CD14-positive monocyte (primary cell): ENCODE data around the gene CDCP2. TPM values are rescaled to one million over a fixed set of nuclear protein-coding genes. Genes with fewer than 3 reads are reported as not detected.

Source experiments
- DNase-seq, 3 donors: peaks; one replicate each; pipeline ENCODE4 v3.0.0-alpha.2; 2011 to 2022
- H2AFZ ChIP-seq: 2 replicates; pipeline ENCODE4 v1.6.0; 2012; ENCODE audit warnings: mild to moderate bottlenecking, low read depth, low read length, inconsistent platforms; ENCODE audit not compliant: insufficient read depth, poor library complexity, severe bottlenecking
- H3K27ac ChIP-seq, 2 donors: 1 replicate in 1 of 2; 2 replicates in 1 of 2; pipeline ENCODE4 v1.5.1; 2012 to 2013; ENCODE audit warnings: low read length in 2 of 2, control low read depth in 1 of 2, inconsistent platforms in 1 of 2, low read depth in 1 of 2, mild to moderate bottlenecking in 1 of 2
- H3K27me3 ChIP-seq, 2 donors: one replicate each; pipeline versions ENCODE4 v1.6.0 to v1.6.1; 2011 to 2013; ENCODE audit warnings: low read length in 2 of 2; ENCODE audit not compliant: control insufficient read depth in 2 of 2, insufficient read depth in 2 of 2
- H3K36me3 ChIP-seq, 2 donors: replicated peaks in 1 of 2; 1 replicate in 1 of 2; 2 replicates in 1 of 2; pipeline versions ENCODE4 v1.5.1 to v1.6.1; 2012 to 2013; ENCODE audit warnings: low read length in 2 of 2, control low read depth in 1 of 2, inconsistent platforms in 1 of 2, mild to moderate bottlenecking in 1 of 2; ENCODE audit not compliant: insufficient read depth in 2 of 2, control insufficient read depth in 1 of 2
- H3K4me1 ChIP-seq, 2 donors: 1 replicate in 1 of 2; 2 replicates in 1 of 2; pipeline versions ENCODE4 v1.5.1 to v1.6.1; 2012 to 2013; ENCODE audit warnings: low read length in 2 of 2, control low read depth in 1 of 2, inconsistent platforms in 1 of 2, mild to moderate bottlenecking in 1 of 2, moderate library complexity in 1 of 2; ENCODE audit not compliant: insufficient read depth in 2 of 2, control insufficient read depth in 1 of 2
- H3K4me2 ChIP-seq: replicated peaks from 2 replicates; pipeline ENCODE3; 2012; ENCODE audit warnings: low read length, moderate library complexity, mild to moderate bottlenecking; ENCODE audit not compliant: poor library complexity, severe bottlenecking; ENCODE audit errors: extremely low read depth
- H3K4me3 ChIP-seq, 3 experiments: fragments of 200-600 bp in 1 of 3; sonication (generic) in 1 of 3; replicated peaks in 1 of 3; 1 replicate in 2 of 3; 2 replicates in 1 of 3; pipeline ENCODE4 v1.5.1; 2011 to 2013; ENCODE audit warnings: low read length in 3 of 3, mild to moderate bottlenecking in 3 of 3, control low read depth in 2 of 3, low read depth in 2 of 3, inconsistent platforms in 1 of 3, moderate library complexity in 1 of 3
- H3K79me2 ChIP-seq: 2 replicates; pipeline ENCODE4 v1.6.0; 2012; ENCODE audit warnings: mild to moderate bottlenecking, control low read depth, inconsistent platforms, low read length, moderate library complexity; ENCODE audit not compliant: insufficient read depth
- H3K9ac ChIP-seq: 2 replicates; pipeline ENCODE4 v1.6.0; 2017; ENCODE audit warnings: low read length, mild to moderate bottlenecking; ENCODE audit not compliant: insufficient read depth, poor library complexity, severe bottlenecking
- H3K9me3 ChIP-seq, 2 donors: replicated peaks in 1 of 2; 1 replicate in 1 of 2; 2 replicates in 1 of 2; pipeline versions ENCODE4 v1.5.1 to v1.6.1; 2012 to 2013; ENCODE audit warnings: low read length in 2 of 2, control low read depth in 1 of 2; ENCODE audit not compliant: control insufficient read depth in 1 of 2, insufficient read depth in 1 of 2
- H4K20me1 ChIP-seq: 2 replicates; pipeline ENCODE4 v1.6.0; 2012; ENCODE audit warnings: mild to moderate bottlenecking, low read length, control low read depth, moderate library complexity; ENCODE audit not compliant: insufficient read depth
- H3K27ac Mint-ChIP-seq, 7 donors: one replicate each; pipeline ENCODE4 v1.8.0; 2020; ENCODE audit warnings: mild to moderate bottlenecking in 7 of 7, mixed read lengths in 7 of 7, moderate library complexity in 6 of 7, inconsistent platforms in 2 of 7
- H3K27me3 Mint-ChIP-seq, 3 donors: one replicate each; pipeline ENCODE4 v1.8.0; 2021 to 2022; ENCODE audit warnings: low read depth in 3 of 3, mild to moderate bottlenecking in 3 of 3, mixed read lengths in 3 of 3, moderate library complexity in 3 of 3, inconsistent platforms in 1 of 3
- H3K36me3 Mint-ChIP-seq, 2 donors: one replicate each; pipeline ENCODE4 v1.8.0; 2020; ENCODE audit warnings: mixed read lengths in 2 of 2, inconsistent platforms in 1 of 2, mild to moderate bottlenecking in 1 of 2
- H3K4me1 Mint-ChIP-seq: one replicate; pipeline ENCODE4 v1.8.0; 2020; ENCODE audit warnings: mild to moderate bottlenecking, mixed read lengths
- H3K4me3 Mint-ChIP-seq, 2 donors: one replicate each; pipeline ENCODE4 v1.8.0; 2020; ENCODE audit warnings: mild to moderate bottlenecking in 2 of 2, mixed read lengths in 2 of 2, moderate library complexity in 1 of 2
- H3K9me3 Mint-ChIP-seq, 7 donors: one replicate each; pipeline ENCODE4 v1.8.0; 2020 to 2022; ENCODE audit warnings: mixed read lengths in 7 of 7, mild to moderate bottlenecking in 6 of 7, moderate library complexity in 6 of 7, inconsistent platforms in 2 of 7
- WGBS: methylation state at CpG from one replicate; pipeline ENCODE4 v1.1.5; 2013; ENCODE audit warnings: missing lambda C conversion rate; ENCODE audit not compliant: insufficient coverage; 5-methylcytosine and 5-hydroxymethylcytosine counted together
- intact Hi-C, 2 donors: fragments of 100-400 bp; cut with micrococcal nuclease; formaldehyde crosslinking; loops; one replicate each; pipeline versions ENCODE4 v1.15.0 to v1.15.1; 2023
- polyA plus RNA-seq, 3 donors: library from polyadenylated mRNA; depleted of rRNA in 1 of 3; unstranded in 2 of 3; stranded (reverse) in 1 of 3; fragments of 300-500 nt in 2 of 3; fragments of >200 nt in 1 of 3; fragmentation: Illumina TruSeq in 2 of 3; gene quantifications; 1 replicate in 2 of 3; 2 replicates in 1 of 3; pipeline ENCODE4 v1.2.3, GENCODE V29; 2012 to 2021
- TF ChIP-seq, protein P1 (sequence below): fragments of 200-600 bp; IDR thresholded peaks from one replicate; pipeline ENCODE4 v1.8.0; 2022; ENCODE audit warnings: antibody characterized with exemption, mild to moderate bottlenecking

The CDCP2 gene
- polyA plus RNA-seq, 3 donors: 0.09 TPM; not detected in 2

DNA sequence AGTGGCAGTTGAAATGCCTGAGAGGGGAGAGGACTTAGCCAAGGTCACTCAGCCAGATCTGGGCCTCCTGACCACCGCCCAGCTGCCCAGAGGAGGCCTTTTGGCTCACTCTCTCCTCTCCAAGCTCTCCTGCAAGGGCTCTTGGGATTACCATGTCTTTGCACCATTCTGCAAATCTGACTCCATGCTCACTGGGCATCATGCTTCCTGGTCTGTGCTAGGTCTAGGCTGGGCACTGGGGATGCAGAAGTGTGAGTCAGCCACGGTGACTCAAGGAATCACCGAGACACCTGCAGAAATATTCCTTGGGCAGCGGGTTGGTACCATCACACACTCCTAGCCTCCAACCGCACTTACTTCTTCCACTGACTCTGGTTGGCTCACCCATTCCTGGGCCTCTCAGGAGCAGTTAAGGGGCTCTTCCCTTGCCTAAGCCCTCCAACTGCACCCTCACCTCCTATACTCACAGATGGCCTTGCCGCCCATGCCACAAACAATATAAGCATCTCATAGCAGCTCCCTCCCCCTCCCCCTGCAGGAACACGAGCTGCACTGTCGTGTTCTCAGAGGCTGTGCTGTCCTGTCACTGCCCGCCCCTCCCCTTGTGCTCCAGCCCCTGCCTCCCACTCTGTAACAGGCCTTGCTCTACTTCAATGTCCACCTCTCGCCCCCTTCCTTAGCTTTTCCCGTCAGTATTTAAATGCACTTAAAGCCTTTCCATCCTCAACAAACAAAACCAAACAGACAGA, 34.8 kb downstream of the CDCP2 start:
- intact Hi-C loops: no loop called here
- Histone ChIP-seq H3K27me3 (peaks cover 0 to 8% of the 10 kb centered on the region in 2 donors), H3K4me1 (peaks cover 5 to 6% of the 10 kb centered on the region in 2 donors), H3K36me3 (no peaks in the 10 kb centered on the region), H3K4me2 (no peak overlapping the region), H3K9ac (no peak overlapping the region), H3K79me2 (no peaks in the 10 kb centered on the region), H2AFZ (no peak overlapping the region), H3K27ac (no peak overlapping the region), H4K20me1 (no peaks in the 10 kb centered on the region), H3K4me3 (no peak overlapping the region), H3K9me3 (no peaks in the 10 kb centered on the region)
- DNase-seq: no peak
- peaks cover 2 to 9% (median 6%) of the 10 kb centered on the region in 3 donors for H3K27me3 Mint-ChIP-seq
- no peak overlapping the region for H3K27ac Mint-ChIP-seq
- TF ChIP-seq, protein P1, sequence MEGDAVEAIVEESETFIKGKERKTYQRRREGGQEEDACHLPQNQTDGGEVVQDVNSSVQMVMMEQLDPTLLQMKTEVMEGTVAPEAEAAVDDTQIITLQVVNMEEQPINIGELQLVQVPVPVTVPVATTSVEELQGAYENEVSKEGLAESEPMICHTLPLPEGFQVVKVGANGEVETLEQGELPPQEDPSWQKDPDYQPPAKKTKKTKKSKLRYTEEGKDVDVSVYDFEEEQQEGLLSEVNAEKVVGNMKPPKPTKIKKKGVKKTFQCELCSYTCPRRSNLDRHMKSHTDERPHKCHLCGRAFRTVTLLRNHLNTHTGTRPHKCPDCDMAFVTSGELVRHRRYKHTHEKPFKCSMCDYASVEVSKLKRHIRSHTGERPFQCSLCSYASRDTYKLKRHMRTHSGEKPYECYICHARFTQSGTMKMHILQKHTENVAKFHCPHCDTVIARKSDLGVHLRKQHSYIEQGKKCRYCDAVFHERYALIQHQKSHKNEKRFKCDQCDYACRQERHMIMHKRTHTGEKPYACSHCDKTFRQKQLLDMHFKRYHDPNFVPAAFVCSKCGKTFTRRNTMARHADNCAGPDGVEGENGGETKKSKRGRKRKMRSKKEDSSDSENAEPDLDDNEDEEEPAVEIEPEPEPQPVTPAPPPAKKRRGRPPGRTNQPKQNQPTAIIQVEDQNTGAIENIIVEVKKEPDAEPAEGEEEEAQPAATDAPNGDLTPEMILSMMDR: no peak
- peaks cover 9% of the 10 kb centered on the region for H3K4me1 Mint-ChIP-seq
- no peaks in the 10 kb centered on the region for H3K36me3 Mint-ChIP-seq
- no peaks in the 10 kb centered on the region for H3K9me3 Mint-ChIP-seq
- no peak overlapping the region for H3K4me3 Mint-ChIP-seq
- WGBS: 90% methylated on average over 10 of the region's 11 CpGs

DNA sequence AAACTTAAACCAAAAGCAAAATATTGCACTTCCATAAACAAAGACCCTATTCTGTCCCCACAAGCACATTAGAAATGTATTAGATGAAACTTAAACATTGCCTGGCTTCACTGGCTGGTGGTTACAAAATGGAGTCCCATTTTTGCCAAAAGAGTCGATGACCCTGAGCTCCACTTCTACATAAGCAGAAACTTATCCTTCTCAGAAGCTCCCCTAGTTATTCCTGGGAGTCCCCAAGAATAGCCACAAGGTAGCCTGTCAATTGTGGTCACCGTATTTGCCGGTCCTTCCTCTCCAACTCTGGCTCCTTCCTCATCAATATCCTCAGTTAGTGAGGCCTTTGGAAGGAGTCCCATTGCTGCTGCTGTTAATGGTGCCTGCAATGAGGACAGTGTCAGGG, 37.3 kb downstream of the CDCP2 start:
- H3K9me3 ChIP-seq: no peaks in the 10 kb centered on the region
- H3K79me2 ChIP-seq: no peaks in the 10 kb centered on the region
- H3K36me3 ChIP-seq: no peaks in the 10 kb centered on the region
- Mint-ChIP-seq H3K4me1 (no peaks in the 10 kb centered on the region), H3K27ac (no peak overlapping the region), H3K27me3 (no peaks in the 10 kb centered on the region), H3K9me3 (no peaks in the 10 kb centered on the region), H3K36me3 (no peaks in the 10 kb centered on the region), H3K4me3 (no peak overlapping the region)
- H3K4me3 ChIP-seq: no peak overlapping the region
- no peak for DNase-seq
- TF ChIP-seq, protein P1: no peak
- no peak overlapping the region for H3K27ac ChIP-seq
- H4K20me1 ChIP-seq: no peaks in the 10 kb centered on the region
- no peak overlapping the region for H2AFZ ChIP-seq
- no peaks in the 10 kb centered on the region for H3K4me1 ChIP-seq
- intact Hi-C loops: no loop called here
- WGBS: 85% methylated on average over 2 of the region's 3 CpGs
- H3K27me3 ChIP-seq: no peaks in the 10 kb centered on the region
- no peak overlapping the region for H3K4me2 ChIP-seq
- H3K9ac ChIP-seq: no peak overlapping the region
